OCI-LY7 (cell line): ENCODE measurements around the gene TBCCD1. TPM values are rescaled to one million over a fixed set of nuclear protein-coding genes. Genes with fewer than 3 reads are reported as not detected.

ENCODE experiments used
- BruUV-seq: library from RNA; stranded (reverse); fragments of 400-500 nt; replicated peaks from 2 replicates; lab custom pipeline; 2021; lab: Mats Ljungman, UMichigan
- CTCF ChIA-PET: fragments of 300-600 bp; sonication (Branson Sonifier 250); formaldehyde crosslinking; loops from one replicate; lab custom pipeline; 2022; ENCODE audit warnings: antibody characterized with exemption; ENCODE audit not compliant: unreplicated experiment; lab: Charles Lee
- POLR2A ChIA-PET: fragments of 300-600 bp; sonication (Branson Sonifier 250); formaldehyde crosslinking; loops from one replicate; lab custom pipeline; 2022; ENCODE audit warnings: antibody characterized with exemption; lab: Charles Lee
- DNase-seq: peaks from one replicate; pipeline ENCODE4 v3.0.0-alpha.2; 2015; ENCODE audit warnings: low spot score
- H2AFZ ChIP-seq: fragments of 200-600 bp; sonication (generic), shearing (Covaris generic); 2 replicates; pipeline ENCODE4 v1.6.1; 2014; ENCODE audit warnings: mild to moderate bottlenecking, antibody characterized with exemption, low read length, moderate library complexity
- H3K27ac ChIP-seq: fragments of 200-600 bp; sonication (generic); 2 replicates; pipeline ENCODE4 v1.5.1; 2014; ENCODE audit warnings: mixed run types, low read depth, mild to moderate bottlenecking, moderate library complexity, low read length, inconsistent platforms; ENCODE audit not compliant: poor library complexity, severe bottlenecking
- H3K36me3 ChIP-seq: fragments of 200-600 bp; sonication (generic); 2 replicates; pipeline ENCODE4 v1.6.1; 2014; ENCODE audit warnings: mild to moderate bottlenecking, antibody characterized with exemption, low read length, moderate library complexity, mixed read lengths; ENCODE audit not compliant: insufficient read depth
- H3K4me1 ChIP-seq: fragments of 200-600 bp; sonication (generic); 2 replicates; pipeline ENCODE4 v1.5.1; 2014; ENCODE audit warnings: mild to moderate bottlenecking, low read length; ENCODE audit not compliant: insufficient read depth, poor library complexity, severe bottlenecking
- H3K4me2 ChIP-seq: fragments of 200-600 bp; sonication (generic); 2 replicates; pipeline ENCODE4 v1.6.1; 2014; ENCODE audit warnings: mild to moderate bottlenecking, low read length
- H3K4me3 ChIP-seq: fragments of 200-600 bp; sonication (generic); 2 replicates; pipeline ENCODE4 v1.5.1; 2014; ENCODE audit warnings: mild to moderate bottlenecking, low read depth, low read length; ENCODE audit not compliant: poor library complexity, severe bottlenecking
- H3K79me2 ChIP-seq: fragments of 200-600 bp; sonication (generic); 2 replicates; pipeline ENCODE4 v1.6.1; 2016; ENCODE audit warnings: low read depth, mild to moderate bottlenecking, low read length, moderate library complexity, mixed read lengths; ENCODE audit not compliant: insufficient read depth
- H3K9me2 ChIP-seq: fragments of 200-600 bp; sonication (generic); 2 replicates; pipeline ENCODE4 v1.6.1; 2016; ENCODE audit warnings: mild to moderate bottlenecking, low read length, mixed read lengths; ENCODE audit not compliant: insufficient read depth
- H3K9me3 ChIP-seq: fragments of 200-600 bp; sonication (generic); 2 replicates; pipeline ENCODE4 v1.6.1; 2014; ENCODE audit warnings: mild to moderate bottlenecking, mixed run types, low read length, mixed read lengths
- H4K20me1 ChIP-seq: fragments of 200-600 bp; sonication (generic); 2 replicates; pipeline ENCODE4 v1.6.1; 2014; ENCODE audit warnings: mild to moderate bottlenecking, antibody characterized with exemption, low read length, moderate library complexity, mixed read lengths; ENCODE audit not compliant: insufficient read depth
- CTCF ChIP-seq: fragments of 200-600 bp; sonication (generic); conservative IDR thresholded peaks from 2 replicates; pipeline ENCODE4 v1.5.1; 2014; ENCODE audit warnings: mild to moderate bottlenecking, antibody characterized with exemption, low read length, moderate library complexity, mixed read lengths
- EZH2phosphoT487 ChIP-seq: fragments of 200-600 bp; sonication (generic); IDR thresholded peaks from 2 replicates; pipeline ENCODE4 v1.6.1; 2018; ENCODE audit warnings: low read depth, borderline replicate concordance, mild to moderate bottlenecking, mixed run types, antibody characterized with exemption, low read length, moderate library complexity, mixed read lengths
- intact Hi-C: fragments of 100-400 bp; cut with micrococcal nuclease; formaldehyde crosslinking; loops from one replicate; pipeline ENCODE4 v1.10.0; 2022; ENCODE audit not compliant: unreplicated experiment
- total RNA-seq, 2 experiments: library from RNA; depleted of rRNA in 1 of 2; stranded (reverse); fragments of >200 nt in 1 of 2; shearing (Covaris generic) in 1 of 2; gene quantifications; 2 replicates each; pipeline ENCODE4 v1.2.3, GENCODE V29; 2014 to 2022

TBCCD1 gene
- total RNA-seq, 2 experiments from 2014 or later, result 21.9 to 27.0 TPM

GRCh38 chr3:186497608-186498007 lies 69.5 kb downstream of the TBCCD1 start:
- H3K9me2 ChIP-seq, result no peaks in the 10 kb centered on the region
- CTCF ChIA-PET, result no interaction called here
- H3K9me3 ChIP-seq, result no peaks in the 10 kb centered on the region
- no peak overlapping the region for H2AFZ ChIP-seq
- no peak overlapping the region for H3K4me3 ChIP-seq
- no peak for TF ChIP-seq CTCF
- TF ChIP-seq EZH2phosphoT487, result no peak
- H3K27ac ChIP-seq, result no peak overlapping the region
- no TSS peak for BruUV-seq
- no peak overlapping the region for H3K4me2 ChIP-seq
- no peaks in the 10 kb centered on the region for H4K20me1 ChIP-seq
- H3K79me2 ChIP-seq, result no peaks in the 10 kb centered on the region
- H3K4me1 ChIP-seq, result no peaks in the 10 kb centered on the region
- no peak for DNase-seq
- POLR2A ChIA-PET, result interaction anchor here (0.6 kb wide), 1 partner anchor 1322 kb away, joined by 3 read pairs; no protein-coding TSS in a partner anchor
- intact Hi-C loops, result no loop called here
- H3K36me3 ChIP-seq, result no peaks in the 10 kb centered on the region

GRCh38 chr3:186496635-186497034 lies 70.5 kb downstream of the TBCCD1 start:
- H3K27ac ChIP-seq, result no peak overlapping the region
- H3K4me1 ChIP-seq, result no peaks in the 10 kb centered on the region
- POLR2A ChIA-PET, result interaction anchor here (0.6 to 1.8 kb wide), 3 partner anchors 17 to 297 kb away, joined by 3 to 5 read pairs (median 3); no protein-coding TSS in a partner anchor
- no peak overlapping the region for H2AFZ ChIP-seq
- H3K36me3 ChIP-seq, result no peaks in the 10 kb centered on the region
- no peaks in the 10 kb centered on the region for H3K9me2 ChIP-seq
- no peaks in the 10 kb centered on the region for H3K9me3 ChIP-seq
- H4K20me1 ChIP-seq, result no peaks in the 10 kb centered on the region
- no peak for DNase-seq
- H3K4me3 ChIP-seq, result no peak overlapping the region
- BruUV-seq, result no TSS peak
- CTCF ChIA-PET, result no interaction called here
- no peaks in the 10 kb centered on the region for H3K79me2 ChIP-seq
- no peak for TF ChIP-seq CTCF
- no peak for TF ChIP-seq EZH2phosphoT487
- intact Hi-C loops, result no loop called here
- H3K4me2 ChIP-seq, result no peak overlapping the region

Other genes with a start within 250 kb of the TBCCD1 start
- gene DGKG, start 205.1 kb downstream of the TBCCD1 start, total RNA-seq (2014; rRNA removed; shearing (Covaris generic)), result not detected in 2 replicates
- 0.06 TPM in 1 of 2 replicates, not detected in the other for gene DGKG, start 205.1 kb downstream of the TBCCD1 start, total RNA-seq (2022)
- gene CRYGS, start 23.0 kb downstream of the TBCCD1 start, total RNA-seq (2014; rRNA removed; shearing (Covaris generic)), result 6.5 and 7.0 TPM in 2 replicates
- 3.5 and 6.5 TPM in 2 replicates for gene CRYGS, start 23.0 kb downstream of the TBCCD1 start, total RNA-seq (2022)
- gene DNAJB11, start 3.4 kb upstream of the TBCCD1 start, total RNA-seq (2014; rRNA removed; shearing (Covaris generic)), result 73.0 and 78.7 TPM in 2 replicates
- gene DNAJB11, start 3.4 kb upstream of the TBCCD1 start, total RNA-seq (2022), result 53.2 and 61.1 TPM in 2 replicates
- gene AHSG, start 45.7 kb upstream of the TBCCD1 start, total RNA-seq (2014; rRNA removed; shearing (Covaris generic)), result not detected in 2 replicates
- gene AHSG, start 45.7 kb upstream of the TBCCD1 start, total RNA-seq (2022), result not detected in 2 replicates
- not detected in 2 replicates for gene FETUB, start 73.1 kb upstream of the TBCCD1 start, total RNA-seq (2014; rRNA removed; shearing (Covaris generic))
- not detected in 2 replicates for gene FETUB, start 73.1 kb upstream of the TBCCD1 start, total RNA-seq (2022)
- not detected in 2 replicates for gene HRG, start 98.7 kb upstream of the TBCCD1 start, total RNA-seq (2014; rRNA removed; shearing (Covaris generic))
- not detected in 2 replicates for gene HRG, start 98.7 kb upstream of the TBCCD1 start, total RNA-seq (2022)
- not detected in 2 replicates for gene KNG1, start 150.0 kb upstream of the TBCCD1 start, total RNA-seq (2014; rRNA removed; shearing (Covaris generic))
- gene KNG1, start 150.0 kb upstream of the TBCCD1 start, total RNA-seq (2022), result not detected in 2 replicates
- gene EIF4A2, start 216.2 kb upstream of the TBCCD1 start, total RNA-seq (2014; rRNA removed; shearing (Covaris generic)), result 506 and 596 TPM in 2 replicates
- gene EIF4A2, start 216.2 kb upstream of the TBCCD1 start, total RNA-seq (2022), result 425 and 437 TPM in 2 replicates
- gene RFC4, start 239.1 kb upstream of the TBCCD1 start, total RNA-seq (2014; rRNA removed; shearing (Covaris generic)), result 114 and 137 TPM in 2 replicates
- 118 and 126 TPM in 2 replicates for gene RFC4, start 239.1 kb upstream of the TBCCD1 start, total RNA-seq (2022)